Upper lobe of left lung (tissue), 6 donors: ENCODE results near the gene GALNT18. TPM values are rescaled to one million over a fixed set of nuclear protein-coding genes. Genes with fewer than 3 reads are reported as not detected.

ENCODE experiments used
- ATAC-seq, 2 donors: fragments of 200-7000 bp; cut with Tn5 transposase; one replicate each; pipeline ENCODE4 v1.9.1; 2022; ENCODE audit warnings: mild to moderate bottlenecking in 2 of 2, moderate library complexity in 2 of 2; ENCODE audit not compliant: low FRiP score in 2 of 2
- DNase-seq, 2 donors: peaks; one replicate each; pipeline ENCODE4 v3.0.0-alpha.2; 2019 to 2020
- H3K27ac ChIP-seq, 4 donors: fragments of 200-600 bp; sonication (generic); one replicate each; pipeline ENCODE4 v1.5.1; 2016 to 2019
- H3K27me3 ChIP-seq, 4 donors: fragments of 200-600 bp; sonication (generic); one replicate each; pipeline ENCODE4 v1.5.1; 2017 to 2019
- H3K36me3 ChIP-seq, 4 donors: fragments of 200-600 bp; sonication (generic); one replicate each; pipeline ENCODE4 v1.5.1; 2016 to 2019
- H3K4me1 ChIP-seq, 4 donors: fragments of 200-600 bp; sonication (generic); one replicate each; pipeline ENCODE4 v1.5.1; 2018 to 2019
- H3K4me3 ChIP-seq, 4 donors: fragments of 200-600 bp; sonication (generic); one replicate each; pipeline ENCODE4 v1.5.1; 2017 to 2019; ENCODE audit warnings: mild to moderate bottlenecking in 2 of 4, moderate library complexity in 1 of 4
- H3K9me3 ChIP-seq, 4 donors: fragments of 200-600 bp; sonication (generic); one replicate each; pipeline ENCODE4 v1.5.1; 2018 to 2019
- CTCF ChIP-seq, 6 experiments: fragments of 450-650 bp in 4 of 6; fragments of 200-600 bp in 2 of 6; sonication (generic) in 2 of 6; IDR thresholded peaks; one replicate each; pipeline ENCODE4 v1.5.1; 2016 to 2019; ENCODE audit warnings: antibody characterized with exemption in 6 of 6
- EP300 ChIP-seq, 4 donors: sonication (generic); formaldehyde crosslinking; IDR thresholded peaks; one replicate each; pipeline ENCODE4 v1.5.1; 2017; ENCODE audit warnings: antibody characterized with exemption in 4 of 4, control low read depth in 2 of 4
- POLR2A ChIP-seq, 4 donors: fragments of 450-650 bp; IDR thresholded peaks; one replicate each; pipeline ENCODE4 v1.5.1; 2016 to 2017; ENCODE audit warnings: antibody characterized with exemption in 4 of 4, mild to moderate bottlenecking in 2 of 4
- POLR2AphosphoS5 ChIP-seq, 2 donors: sonication (generic); formaldehyde crosslinking; IDR thresholded peaks; one replicate each; pipeline ENCODE4 v1.5.1; 2017; ENCODE audit warnings: antibody characterized with exemption in 2 of 2
- WGBS, 2 donors: methylation state at CpG; one replicate each; pipeline ENCODE4 v1.1.5; 2017 to 2018; 5-methylcytosine and 5-hydroxymethylcytosine counted together
- total RNA-seq, 6 donors: library from RNA; depleted of rRNA in 4 of 6; stranded (reverse); fragments of >200 nt in 4 of 6; gene quantifications; one replicate each; pipeline versions ENCODE4 v1.1.0 to v1.2.1, GENCODE V29; 2016 to 2021
- donor health status: DM: no; HTN: no; CAD: no; lungs with moderate emphysema.
- donor health status: DM: no; HTN: yes; CAD: no; lungs with severe emphysema.

The GALNT18 gene
- total RNA-seq, 6 donors from 2014 or later = 48.2 to 115 (median 61.8) TPM

GRCh38 chr11:11291041-11292015 lies 330.5 kb downstream of the GALNT18 start:
- TF ChIP-seq POLR2AphosphoS5 (IDR thresholded peaks at IDR 0.05) (no peak), CTCF (IDR thresholded peaks at IDR 0.05) (no peak)
- H3K36me3 ChIP-seq = peaks cover 0 to 47% (median 0%) of the 10 kb centered on the region in 4 donors
- H3K4me3 ChIP-seq = no peak overlapping the region
- no peaks in the 10 kb centered on the region for H3K27me3 ChIP-seq
- no peak for ATAC-seq
- no peak for DNase-seq
- WGBS, 2 donors = 65 to 69% methylated on average over 5 of the region's 5 CpGs
- no peak overlapping the region for H3K27ac ChIP-seq
- H3K9me3 ChIP-seq = no peaks in the 10 kb centered on the region
- peaks cover 0 to 11% (median 10%) of the 10 kb centered on the region in 4 donors for H3K4me1 ChIP-seq

GRCh38 chr11:11290354-11290753 lies 331.5 kb downstream of the GALNT18 start:
- no peaks in the 10 kb centered on the region for H3K9me3 ChIP-seq
- no peak overlapping the region for H3K4me3 ChIP-seq
- DNase-seq = no peak
- WGBS, 2 donors = 92 to 93% methylated on average over 4 of the region's 4 CpGs
- peaks cover 0 to 39% (median 0%) of the 10 kb centered on the region in 4 donors for H3K36me3 ChIP-seq
- TF ChIP-seq CTCF (IDR thresholded peaks at IDR 0.05) (no peak), POLR2AphosphoS5 (IDR thresholded peaks at IDR 0.05) (no peak), POLR2A (IDR thresholded peaks at IDR 0.05) (no peak), EP300 (IDR thresholded peaks at IDR 0.05) (no peak)
- no peaks in the 10 kb centered on the region for H3K27me3 ChIP-seq
- peaks cover 0 to 11% (median 10%) of the 10 kb centered on the region in 4 donors for H3K4me1 ChIP-seq
- H3K27ac ChIP-seq = no peak overlapping the region
- ATAC-seq = no peak

- no peaks in the 10 kb centered on the region for H3K27me3 ChIP-seq
- DNase-seq = no peak
- ATAC-seq = no peak
- WGBS, 2 donors = 83 to 95% methylated on average over 1 of the region's 1 CpG
- peaks cover 0 to 37% (median 0%) of the 10 kb centered on the region in 4 donors for H3K36me3 ChIP-seq
- peaks cover 0 to 15% (median 11%) of the 10 kb centered on the region in 4 donors for H3K4me1 ChIP-seq
- no peak overlapping the region for H3K27ac ChIP-seq
- no peak for TF ChIP-seq POLR2AphosphoS5 (IDR thresholded peaks at IDR 0.05)
- TF ChIP-seq EP300 (IDR thresholded peaks at IDR 0.05) = no peak
- TF ChIP-seq POLR2A (IDR thresholded peaks at IDR 0.05) = no peak
- no peak for TF ChIP-seq CTCF (IDR thresholded peaks at IDR 0.05)
- H3K9me3 ChIP-seq = no peaks in the 10 kb centered on the region
- no peak overlapping the region for H3K4me3 ChIP-seq
These were observed 332.1 kb downstream of the GALNT18 start for GRCh38 chr11:11289669-11290068.

- Histone ChIP-seq H3K27ac (no peak overlapping the region), H3K36me3 (peaks cover 0 to 37% (median 0%) of the 10 kb centered on the region in 4 donors), H3K27me3 (no peaks in the 10 kb centered on the region), H3K4me3 (no peak overlapping the region), H3K9me3 (no peaks in the 10 kb centered on the region), H3K4me1 (peaks cover 3 to 18% (median 11%) of the 10 kb centered on the region in 4 donors)
- DNase-seq (no peak), ATAC-seq (no peak)
- TF ChIP-seq POLR2AphosphoS5 (IDR thresholded peaks at IDR 0.05) = no peak
- no peak for TF ChIP-seq EP300 (IDR thresholded peaks at IDR 0.05)
- no peak for TF ChIP-seq CTCF (IDR thresholded peaks at IDR 0.05)
- no peak for TF ChIP-seq POLR2A (IDR thresholded peaks at IDR 0.05)
- WGBS, 2 donors = 88 to 90% methylated on average over 7 of the region's 7 CpGs
These were observed 332.7 kb downstream of the GALNT18 start for GRCh38 chr11:11288972-11289616.
